GM12872 (cell line): ENCODE measurements around the gene SHF.

Experiments used
- CTCF ChIP-seq: IDR thresholded peaks from 3 replicates; pipeline ENCODE4 v1.5.1; 2011; ENCODE audit warnings: low read depth, mild to moderate bottlenecking, low read length, moderate library complexity; ENCODE audit not compliant: insufficient read depth

SHF gene

GRCh38 chr15:45146405-45146804 lies 41.4 kb downstream of the SHF start:
- TF ChIP-seq CTCF, result no peak

GRCh38 chr15:45144775-45145174 lies 43.0 kb downstream of the SHF start:
- TF ChIP-seq CTCF, result no peak

- TF ChIP-seq CTCF, result no peak
Measured at GRCh38 chr15:45143946-45144345, 43.8 kb downstream of the SHF start.

GRCh38 chr15:45143056-45143455 lies 44.7 kb downstream of the SHF start:
- TF ChIP-seq CTCF, result no peak

- TF ChIP-seq CTCF, result no peak
Measured at GRCh38 chr15:45141386-45141785, 46.4 kb downstream of the SHF start.

- no peak for TF ChIP-seq CTCF
Measured at GRCh38 chr15:45140557-45141250, 47.1 kb downstream of the SHF start.

- no peak for TF ChIP-seq CTCF
Measured at GRCh38 chr15:45139770-45140169, 48.0 kb downstream of the SHF start.
